Neural crest cell (in vitro differentiated cells): ENCODE measurements around the gene COX5A. TPM values are rescaled to one million over a fixed set of nuclear protein-coding genes. Genes with fewer than 3 reads are reported as not detected.

Experiments used
- DNase-seq: peaks from one replicate; pipeline ENCODE4 v3.0.0; 2021; ENCODE audit warnings: low read depth, mixed read lengths, low spot score
- H3K27ac Mint-ChIP-seq: one replicate; pipeline ENCODE4 v1.8.0; 2021; ENCODE audit warnings: mild to moderate bottlenecking, mixed read lengths; ENCODE audit not compliant: unreplicated experiment
- H3K27me3 Mint-ChIP-seq: 2 replicates; pipeline ENCODE4 v1.8.0; 2021; ENCODE audit warnings: low read depth, mild to moderate bottlenecking, mixed read lengths
- H3K36me3 Mint-ChIP-seq: 2 replicates; pipeline ENCODE4 v1.8.0; 2021; ENCODE audit warnings: low read depth, mild to moderate bottlenecking, mixed read lengths
- H3K4me1 Mint-ChIP-seq: 2 replicates; pipeline ENCODE4 v1.8.0; 2021; ENCODE audit warnings: mixed read lengths
- H3K4me3 Mint-ChIP-seq: one replicate; pipeline ENCODE4 v1.8.0; 2021; ENCODE audit warnings: mild to moderate bottlenecking, mixed read lengths
- H3K9me3 Mint-ChIP-seq: 2 replicates; pipeline ENCODE4 v1.8.0; 2021; ENCODE audit warnings: mixed read lengths
- total RNA-seq: library from RNA; stranded (reverse); gene quantifications from 2 replicates; pipeline ENCODE4 v1.2.1, GENCODE V29; 2021
- TF ChIP-seq, protein P1 (sequence below): fragments of 200-600 bp; sonication (generic); conservative IDR thresholded peaks from 2 replicates; pipeline ENCODE4 v1.5.0; 2021; ENCODE audit warnings: antibody characterized with exemption, mild to moderate bottlenecking

The COX5A gene
- total RNA-seq, 1 donor from 2014 or later = 239 TPM

DNA sequence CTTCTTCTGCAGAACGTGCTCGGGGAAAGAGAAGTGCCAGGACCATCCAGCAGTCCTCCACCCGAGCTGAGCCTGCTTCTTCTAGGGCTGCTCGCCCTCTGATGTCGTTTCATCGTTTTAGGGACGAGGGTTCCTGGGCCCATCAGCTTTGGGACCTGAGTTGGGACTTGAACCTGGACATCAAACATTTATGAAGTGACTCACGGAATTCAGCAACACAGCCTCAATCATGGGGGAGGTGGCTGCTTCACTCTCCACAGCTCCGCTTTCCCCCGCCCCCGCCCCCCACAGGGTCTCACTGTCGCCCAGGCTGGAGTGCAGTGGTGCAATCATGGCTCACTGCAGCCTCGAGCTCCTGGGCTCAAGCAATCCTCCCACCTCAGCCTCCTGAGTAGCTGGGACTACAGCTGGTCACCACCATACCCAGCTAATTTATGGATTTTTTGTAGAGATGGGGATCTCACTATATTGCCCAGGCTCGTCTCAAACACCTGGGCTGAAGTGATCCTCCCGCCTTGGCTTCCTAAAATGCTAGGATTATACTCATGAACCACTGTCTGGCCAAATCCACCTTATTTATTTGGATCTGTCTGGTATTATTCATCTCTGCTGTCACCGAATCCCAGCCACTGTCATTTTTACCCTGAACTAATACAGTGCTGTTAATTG, 64.0 kb downstream of the COX5A start:
- H3K27ac Mint-ChIP-seq = no peak overlapping the region
- no peaks in the 10 kb centered on the region for H3K36me3 Mint-ChIP-seq
- no peaks in the 10 kb centered on the region for H3K9me3 Mint-ChIP-seq
- peak overlapping the region; percentile 96 for H3K4me3 Mint-ChIP-seq
- peaks cover 4% of the 10 kb centered on the region for H3K27me3 Mint-ChIP-seq
- TF ChIP-seq, protein P1, sequence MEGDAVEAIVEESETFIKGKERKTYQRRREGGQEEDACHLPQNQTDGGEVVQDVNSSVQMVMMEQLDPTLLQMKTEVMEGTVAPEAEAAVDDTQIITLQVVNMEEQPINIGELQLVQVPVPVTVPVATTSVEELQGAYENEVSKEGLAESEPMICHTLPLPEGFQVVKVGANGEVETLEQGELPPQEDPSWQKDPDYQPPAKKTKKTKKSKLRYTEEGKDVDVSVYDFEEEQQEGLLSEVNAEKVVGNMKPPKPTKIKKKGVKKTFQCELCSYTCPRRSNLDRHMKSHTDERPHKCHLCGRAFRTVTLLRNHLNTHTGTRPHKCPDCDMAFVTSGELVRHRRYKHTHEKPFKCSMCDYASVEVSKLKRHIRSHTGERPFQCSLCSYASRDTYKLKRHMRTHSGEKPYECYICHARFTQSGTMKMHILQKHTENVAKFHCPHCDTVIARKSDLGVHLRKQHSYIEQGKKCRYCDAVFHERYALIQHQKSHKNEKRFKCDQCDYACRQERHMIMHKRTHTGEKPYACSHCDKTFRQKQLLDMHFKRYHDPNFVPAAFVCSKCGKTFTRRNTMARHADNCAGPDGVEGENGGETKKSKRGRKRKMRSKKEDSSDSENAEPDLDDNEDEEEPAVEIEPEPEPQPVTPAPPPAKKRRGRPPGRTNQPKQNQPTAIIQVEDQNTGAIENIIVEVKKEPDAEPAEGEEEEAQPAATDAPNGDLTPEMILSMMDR = no peak
- H3K4me1 Mint-ChIP-seq = peaks cover 25% of the 10 kb centered on the region
- DNase-seq = no peak

DNA sequence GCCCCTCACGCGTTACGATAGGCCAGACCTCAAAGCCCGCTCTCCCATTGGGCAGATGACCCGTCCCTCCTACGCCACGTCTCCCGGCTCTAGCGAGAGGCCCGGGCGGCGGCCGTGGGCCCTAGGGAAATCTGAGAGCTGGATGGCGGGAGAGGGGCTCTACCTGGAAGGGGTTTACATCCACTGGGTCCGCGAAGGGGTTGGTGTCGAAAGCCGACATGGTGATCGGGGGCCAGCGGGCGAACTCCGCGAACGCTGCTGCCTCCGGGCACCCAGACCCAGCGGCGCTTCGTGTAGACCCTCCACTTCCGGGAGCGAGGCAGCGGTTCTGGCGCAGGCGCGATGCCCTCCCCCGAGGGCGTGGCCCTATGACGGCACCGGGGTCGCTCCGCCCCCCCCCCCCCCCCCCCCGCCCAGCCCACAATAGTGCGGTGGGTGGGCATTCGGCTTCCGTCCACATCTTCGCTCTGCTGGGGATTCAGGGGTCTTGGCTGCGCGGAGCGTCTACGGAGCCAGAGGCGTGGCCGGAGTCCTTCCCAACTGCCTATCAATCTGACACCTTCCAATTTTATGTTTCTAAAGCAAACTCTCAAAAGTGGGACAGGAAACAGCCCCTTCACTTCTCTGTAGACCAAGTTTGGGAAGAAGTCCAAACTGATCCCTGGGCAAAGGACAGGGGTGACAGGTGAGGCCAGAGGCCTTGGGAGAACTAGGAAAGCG, 64.7 kb downstream of the COX5A start, which contains the start of gene SCAMP2:
Gene SCAMP2 (minus strand): TSS at position 330 of the 720 bp plus-strand sequence. CDS start 110 bp downstream, at position 220.
- TF ChIP-seq, protein P1 = no peak
- Mint-ChIP-seq H3K9me3 (no peaks in the 10 kb centered on the region), H3K27me3 (peaks cover 4% of the 10 kb centered on the region), H3K4me1 (peaks cover 25% of the 10 kb centered on the region), H3K27ac (peak within 1 kb of the TSS; percentile 94), H3K36me3 (peaks cover under 1% of the 10 kb centered on the region), H3K4me3 (peak within 1 kb of the TSS; percentile 96)
- DNase-seq = peak; percentile 84

GRCh38 chr15:74872702-74873035, 65.2 kb downstream of the COX5A start:
- Mint-ChIP-seq H3K4me1 (peaks cover 28% of the 10 kb centered on the region), H3K9me3 (no peaks in the 10 kb centered on the region)

DNA sequence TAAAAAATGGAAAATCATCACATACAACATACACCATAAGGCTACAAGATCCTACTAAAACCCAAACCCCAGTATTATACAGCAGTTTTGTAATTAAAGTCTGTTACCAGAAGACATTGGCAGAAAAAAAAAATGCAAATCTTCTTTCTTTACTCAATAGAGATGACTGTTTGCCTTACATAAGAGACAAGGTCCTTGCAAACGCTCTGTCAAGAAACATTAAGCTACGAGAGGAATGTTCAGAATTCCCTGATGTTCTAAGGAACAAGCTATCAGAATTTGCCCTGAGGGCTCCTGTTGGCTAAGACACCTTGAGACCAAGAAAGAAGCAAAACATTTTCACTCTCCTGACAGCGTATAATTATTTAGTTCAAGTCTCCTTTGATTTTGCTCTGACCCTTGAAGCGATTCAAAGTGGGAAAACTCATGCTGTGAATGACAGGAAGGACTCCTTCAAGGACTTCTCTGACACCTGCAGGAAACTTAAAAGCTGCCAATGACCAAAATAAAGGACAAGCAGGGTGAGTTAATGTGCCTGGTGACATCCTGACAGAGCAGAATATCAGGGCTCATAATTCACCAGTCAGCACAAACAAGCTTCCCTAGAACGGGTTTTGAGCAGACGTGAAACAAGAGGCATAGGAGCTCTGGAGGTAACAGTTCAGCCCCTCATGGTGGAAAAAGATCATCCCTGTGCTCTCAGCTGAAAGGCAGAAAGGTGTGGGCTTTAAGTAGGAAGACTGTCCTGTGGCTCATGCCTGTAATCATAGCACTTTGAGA, 67.2 kb downstream of the COX5A start:
- Mint-ChIP-seq H3K27ac (no peak overlapping the region), H3K4me3 (peak overlapping the region; percentile 69)
- no peak for DNase-seq

More at GRCh38 chr15:74872702-74873035, 65.2 kb downstream of the COX5A start:
- TF ChIP-seq, protein P1 = no peak
- Mint-ChIP-seq H3K27ac (peak overlapping the region; percentile 94), H3K4me3 (peak overlapping the region; percentile 96), H3K36me3 (peaks cover 6% of the 10 kb centered on the region), H3K27me3 (peaks cover 4% of the 10 kb centered on the region)
- DNase-seq = no peak

More for the DNA sequence above, 67.2 kb downstream of the COX5A start:
- TF ChIP-seq, protein P1 = no peak
- peaks cover 6% of the 10 kb centered on the region for H3K36me3 Mint-ChIP-seq
- H3K27me3 Mint-ChIP-seq = no peaks in the 10 kb centered on the region
- H3K9me3 Mint-ChIP-seq = no peaks in the 10 kb centered on the region
- H3K4me1 Mint-ChIP-seq = peaks cover 33% of the 10 kb centered on the region

Other genes starting within 250 kb of the COX5A start
- gene EDC3, start 242.0 kb downstream of the COX5A start, total RNA-seq = 69.8 and 75.0 TPM in 2 replicates
- gene CYP1A1, start 212.5 kb downstream of the COX5A start, total RNA-seq = 1.7 and 2.3 TPM in 2 replicates
- not detected in 2 replicates for gene CYP1A2, start 189.2 kb downstream of the COX5A start, total RNA-seq
- 107 and 109 TPM in 2 replicates for gene CSK, start 156.0 kb downstream of the COX5A start, total RNA-seq
- gene LMAN1L, start 125.2 kb downstream of the COX5A start, total RNA-seq = not detected in 2 replicates
- gene CPLX3, start 111.4 kb downstream of the COX5A start, total RNA-seq = not detected in 2 replicates
- 48.4 TPM in 2 replicates for gene ULK3, start 94.9 kb downstream of the COX5A start, total RNA-seq
- 40.4 and 42.0 TPM in 2 replicates for gene SCAMP2, start 64.7 kb downstream of the COX5A start, total RNA-seq
- 42.6 and 43.8 TPM in 2 replicates for gene MPI, start 48.0 kb downstream of the COX5A start, total RNA-seq
- gene FAM219B, start 31.2 kb downstream of the COX5A start, total RNA-seq = 128 and 138 TPM in 2 replicates
- gene RPP25, start 18.7 kb upstream of the COX5A start, total RNA-seq = 6.2 and 6.3 TPM in 2 replicates
- gene SCAMP5, start 57.5 kb upstream of the COX5A start, total RNA-seq = 38.8 and 39.4 TPM in 2 replicates
- gene PPCDC, start 85.5 kb upstream of the COX5A start, total RNA-seq = 16.5 and 18.1 TPM in 2 replicates